B cell (primary cell): ENCODE data around the gene SEC62. TPM values are rescaled to one million over a fixed set of nuclear protein-coding genes. Genes with fewer than 3 reads are reported as not detected.

Source experiments
- ATAC-seq: fragments of 200-7000 bp; cut with Tn5 transposase; one replicate; pipeline ENCODE4 v1.10.0; 2021; ENCODE audit warnings: low read depth, mild to moderate bottlenecking, moderate number of reproducible peaks, moderate library complexity
- CTCF ChIA-PET: fragments of 350-600 bp; sonication (Branson Sonifier 250); formaldehyde crosslinking; loops from one replicate; lab custom pipeline; 2021; ENCODE audit warnings: antibody characterized with exemption, inconsistent platforms; lab: Charles Lee
- POLR2A ChIA-PET: fragments of 350-600 bp; sonication (Branson Sonifier 250); formaldehyde crosslinking; loops from one replicate; lab custom pipeline; 2021; ENCODE audit warnings: antibody characterized with exemption; lab: Charles Lee
- DNase-seq: peaks from one replicate; pipeline ENCODE4 v3.0.0; 2013
- H2AFZ ChIP-seq: 2 replicates; pipeline ENCODE4 v1.6.1; 2012; ENCODE audit warnings: mild to moderate bottlenecking, low read depth, low read length; ENCODE audit not compliant: insufficient read depth, poor library complexity, severe bottlenecking
- H3K27ac ChIP-seq, 2 donors: 1 replicate in 1 of 2; 2 replicates in 1 of 2; pipeline ENCODE4 v1.5.1; 2012 to 2013; ENCODE audit warnings: low read length in 2 of 2, mild to moderate bottlenecking in 2 of 2, moderate library complexity in 1 of 2
- H3K27me3 ChIP-seq, 4 experiments: fragments of 200-600 bp in 1 of 4; sonication (generic) in 1 of 4; replicated peaks in 1 of 4; 1 replicate in 2 of 4; 2 replicates in 2 of 4; pipeline versions ENCODE4 v1.6.1 to v1.7.0; 2013 to 2016; ENCODE audit warnings: low read length in 3 of 4, mild to moderate bottlenecking in 2 of 4, mixed read lengths in 1 of 4, moderate library complexity in 1 of 4; ENCODE audit not compliant: insufficient read depth in 4 of 4, control insufficient read depth in 3 of 4; ENCODE audit errors: control extremely low read depth in 1 of 4
- H3K36me3 ChIP-seq, 2 experiments: replicated peaks in 1 of 2; 1 replicate in 1 of 2; 2 replicates in 1 of 2; pipeline versions ENCODE4 v1.6.1 to v1.7.1; 2013; ENCODE audit warnings: low read length in 1 of 2; ENCODE audit not compliant: insufficient read depth in 2 of 2, control insufficient read depth in 1 of 2; ENCODE audit errors: control extremely low read depth in 1 of 2, extremely low read depth in 1 of 2
- H3K4me1 ChIP-seq, 2 donors: fragments of 200-600 bp in 1 of 2; sonication (generic) in 1 of 2; 1 replicate in 1 of 2; 2 replicates in 1 of 2; pipeline versions ENCODE4 v1.5.1 to v1.6.1; 2013 to 2017; ENCODE audit warnings: low read length in 2 of 2; ENCODE audit not compliant: control insufficient read depth in 2 of 2, insufficient read depth in 2 of 2
- H3K4me2 ChIP-seq: replicated peaks from 2 replicates; pipeline ENCODE3; 2012; ENCODE audit warnings: mild to moderate bottlenecking, low read depth, low read length; ENCODE audit not compliant: poor library complexity, severe bottlenecking
- H3K4me3 ChIP-seq, 5 experiments: fragments of 200-600 bp in 1 of 5; sonication (generic) in 1 of 5; 1 replicate in 3 of 5; 2 replicates in 2 of 5; pipeline versions ENCODE4 v1.5.1 to v1.7.0; 2011 to 2016; ENCODE audit warnings: low read length in 4 of 5, mild to moderate bottlenecking in 4 of 5, low read depth in 2 of 5, control low read depth in 1 of 5, moderate library complexity in 1 of 5; ENCODE audit not compliant: insufficient read depth in 1 of 5; ENCODE audit errors: control extremely low read depth in 1 of 5, extremely low read depth in 1 of 5
- H3K79me2 ChIP-seq: fragments of 200-600 bp; sonication (generic); one replicate; pipeline ENCODE4 v1.6.0; 2016; ENCODE audit warnings: low read length; ENCODE audit not compliant: control insufficient read depth, insufficient read depth
- H3K9ac ChIP-seq: fragments of 200-600 bp; sonication (generic); 2 replicates; pipeline ENCODE4 v1.6.1; 2017; ENCODE audit warnings: mild to moderate bottlenecking, low read length, moderate library complexity
- H3K9me3 ChIP-seq, 3 donors: one replicate each; pipeline versions ENCODE4 v1.6.1 to v1.7.1; 2013; ENCODE audit warnings: low read length in 2 of 3; ENCODE audit not compliant: control insufficient read depth in 2 of 3, insufficient read depth in 1 of 3; ENCODE audit errors: control extremely low read depth in 1 of 3
- H4K20me1 ChIP-seq: 2 replicates; pipeline ENCODE4 v1.6.0; 2012; ENCODE audit warnings: mild to moderate bottlenecking, low read length; ENCODE audit not compliant: insufficient read depth, control insufficient read depth, poor library complexity, severe bottlenecking
- H3K27ac Mint-ChIP-seq: one replicate; pipeline ENCODE4 v1.8.0; 2021; ENCODE audit warnings: mixed read lengths
- H3K27me3 Mint-ChIP-seq: one replicate; pipeline ENCODE4 v1.8.0; 2021; ENCODE audit warnings: mixed read lengths
- H3K4me1 Mint-ChIP-seq: one replicate; pipeline ENCODE4 v1.8.0; 2021; ENCODE audit warnings: mixed read lengths
- H3K4me3 Mint-ChIP-seq: one replicate; pipeline ENCODE4 v1.8.0; 2021; ENCODE audit warnings: mixed read lengths
- H3K9me3 Mint-ChIP-seq: one replicate; pipeline ENCODE4 v1.8.0; 2022; ENCODE audit warnings: mixed read lengths; ENCODE audit not compliant: insufficient read depth
- CTCF ChIP-seq: fragments of 200-600 bp; IDR thresholded peaks from one replicate; pipeline ENCODE4 v1.8.0; 2022; ENCODE audit warnings: antibody characterized with exemption, mild to moderate bottlenecking
- EZH2 ChIP-seq: IDR thresholded peaks from 2 replicates; pipeline ENCODE4 v1.6.1; 2012; ENCODE audit warnings: borderline replicate concordance, low read depth, mild to moderate bottlenecking, moderate library complexity, low read length; ENCODE audit not compliant: insufficient read depth, poor library complexity, severe bottlenecking
- WGBS: methylation state at CpG from one replicate; pipeline ENCODE4 v1.1.5; 2013; ENCODE audit warnings: missing lambda C conversion rate; ENCODE audit not compliant: insufficient coverage; 5-methylcytosine and 5-hydroxymethylcytosine counted together
- intact Hi-C: fragments of 100-400 bp; cut with micrococcal nuclease; formaldehyde crosslinking; loops from one replicate; pipeline ENCODE4 v1.10.0; 2022
- polyA plus RNA-seq: library from polyadenylated mRNA; depleted of rRNA; stranded (reverse); fragments of >200 nt; gene quantifications from 2 replicates; pipeline ENCODE4 v1.2.3, GENCODE V29; 2012
- total RNA-seq, 2 donors: library from RNA; stranded (reverse); fragments of 120-200 nt in 1 of 2; gene quantifications; 1 replicate in 1 of 2; 2 replicates in 1 of 2; pipeline versions ENCODE4 v1.2.3 to v1.2.4, GENCODE V29; 2013 to 2022

The SEC62 gene
- total and polyA plus RNA-seq, 2 donors (not counting 1 experiment from before 2014, with no cell fraction given): 40.3 to 166 TPM

- Mint-ChIP-seq H3K9me3 (no peaks in the 10 kb centered on the region), H3K4me3 (peak overlapping the region; percentile 79), H3K4me1 (peaks cover 87% of the 10 kb centered on the region), H3K27ac (peak overlapping the region; percentile 91), H3K27me3 (no peaks in the 10 kb centered on the region)
- peak; percentile 91 for ATAC-seq
- 0% methylated on average over 7 of the region's 7 CpGs for WGBS
- Histone ChIP-seq H3K9ac (peak overlapping the region; percentile 26), H3K27ac (peak overlapping the region; percentile 79 to 81), H3K9me3 (peaks cover 0 to 4% (median 0%) of the 10 kb centered on the region in 3 donors), H3K4me1 (peaks cover 82 to 88% of the 10 kb centered on the region in 2 donors), H3K27me3 (no peaks in the 10 kb centered on the region), H3K79me2 (peaks cover 3% of the 10 kb centered on the region), H3K36me3 (no peaks in the 10 kb centered on the region), H3K4me2 (peak overlapping the region; percentile 68), H2AFZ (no peak overlapping the region), H4K20me1 (no peaks in the 10 kb centered on the region), H3K4me3 (peak overlapping the region in 3 of 5 experiments; percentile 13 to 38 (median 15))
- intact Hi-C loops: loop anchor here (1.0 to 10.0 kb wide), 3 partner anchors 13 to 281 kb away; partner anchors contain the start of genes MECOM and SEC62
- TF ChIP-seq CTCF: peak; percentile 11
- TF ChIP-seq EZH2: no peak
- ChIA-PET POLR2A (interaction anchor here (1.0 to 2.2 kb wide), 4 partner anchors 9 to 411 kb away, joined by 4 to 16 read pairs (median 8); partner anchors contain the start of gene SEC62), CTCF (interaction anchor here (0.8 to 10.1 kb wide), 4 partner anchors 9 to 21 kb away, joined by 3 to 103 read pairs (median 41); partner anchors contain the start of gene SEC62)
- DNase-seq: peak; percentile 93
Measured at GRCh38 chr3:169945313-169945712, 21.3 kb upstream of the SEC62 start.

GRCh38 chr3:169946336-169946735, 20.3 kb upstream of the SEC62 start:
- Mint-ChIP-seq H3K9me3 (no peaks in the 10 kb centered on the region), H3K27me3 (no peaks in the 10 kb centered on the region), H3K4me1 (peaks cover 80% of the 10 kb centered on the region), H3K4me3 (peak overlapping the region; percentile 29), H3K27ac (peak overlapping the region; percentile 91)
- Histone ChIP-seq H2AFZ (no peak overlapping the region), H4K20me1 (no peaks in the 10 kb centered on the region), H3K9me3 (peaks cover 0 to 4% (median 0%) of the 10 kb centered on the region in 3 donors), H3K9ac (no peak overlapping the region), H3K27me3 (no peaks in the 10 kb centered on the region), H3K4me1 (peaks cover 74 to 80% of the 10 kb centered on the region in 2 donors), H3K27ac (peak overlapping the region; percentile 79 to 81), H3K4me3 (no peak overlapping the region), H3K36me3 (no peaks in the 10 kb centered on the region), H3K4me2 (peak overlapping the region; percentile 68), H3K79me2 (peaks cover 7% of the 10 kb centered on the region)
- 100% methylated on average over 3 of the region's 3 CpGs for WGBS
- no peak for DNase-seq
- TF ChIP-seq EZH2 (no peak), CTCF (no peak)
- no peak for ATAC-seq
- ChIA-PET POLR2A (interaction anchor here (0.7 to 2.2 kb wide), 4 partner anchors 20 to 410 kb away, joined by 3 to 16 read pairs (median 4); partner anchors contain the start of gene SEC62), CTCF (interaction anchor here (0.8 to 10.1 kb wide), 4 partner anchors 13 to 84 kb away, joined by 3 to 103 read pairs (median 40); partner anchors contain the start of gene SEC62)
- intact Hi-C loops: loop anchor here (10.0 kb wide), 1 partner anchor 282 kb away; the partner anchor contains the start of gene MECOM
